H1 (cell line): ENCODE measurements around the gene ADARB2. TPM values are rescaled to one million over a fixed set of nuclear protein-coding genes. Genes with fewer than 3 reads are reported as not detected.

Experiments used
- CTCF ChIA-PET: fragments of 300-600 bp; sonication (Branson Sonifier 250); formaldehyde crosslinking; loops from one replicate; lab custom pipeline; 2021; ENCODE audit not compliant: partially characterized antibody; lab: Charles Lee
- POLR2A ChIA-PET: fragments of 300-600 bp; sonication (Branson Sonifier 250); formaldehyde crosslinking; loops from one replicate; lab custom pipeline; 2021; ENCODE audit warnings: inconsistent platforms; ENCODE audit not compliant: partially characterized antibody; lab: Charles Lee
- DNase-seq, 2 experiments: peaks; one replicate each; pipeline versions ENCODE4 v3.0.0 to v3.0.0-alpha.2; 2010 to 2022; ENCODE audit warnings: low spot score in 2 of 2, low read depth in 1 of 2, mixed read lengths in 1 of 2
- FAIRE-seq: peaks from 2 replicates; lab custom pipeline; 2011; peaks lifted over from hg19 to GRCh38; lab: Jason Lieb, UNC
- H2AFZ ChIP-seq: 2 replicates; pipeline ENCODE4 v1.8.1; 2012; ENCODE audit warnings: low read length, inconsistent platforms
- H2AK5ac ChIP-seq: 2 replicates; pipeline ENCODE4 v1.6.1; 2013; ENCODE audit warnings: low read depth, low read length
- H2BK120ac ChIP-seq: replicated peaks from 2 replicates; pipeline ENCODE3; 2013; ENCODE audit warnings: low read depth, low read length, inconsistent platforms
- H2BK12ac ChIP-seq: 2 replicates; pipeline ENCODE4 v1.6.1; 2013; ENCODE audit warnings: low read depth, low read length
- H2BK15ac ChIP-seq: 2 replicates; pipeline ENCODE4 v1.6.1; 2013; ENCODE audit warnings: low read length
- H2BK20ac ChIP-seq: 2 replicates; pipeline ENCODE4 v1.6.1; 2013; ENCODE audit warnings: low read length
- H2BK5ac ChIP-seq: 2 replicates; pipeline ENCODE4 v1.6.1; 2013; ENCODE audit warnings: low read depth, low read length
- H3K14ac ChIP-seq: 2 replicates; pipeline ENCODE4 v1.6.1; 2013; ENCODE audit warnings: inconsistent platforms; ENCODE audit not compliant: insufficient read length
- H3K18ac ChIP-seq: 2 replicates; pipeline ENCODE4 v1.6.1; 2013; ENCODE audit warnings: low read length; ENCODE audit errors: extremely low read depth
- H3K23ac ChIP-seq: 2 replicates; pipeline ENCODE4 v1.6.1; 2013; ENCODE audit warnings: inconsistent platforms; ENCODE audit not compliant: insufficient read length
- H3K23me2 ChIP-seq: 2 replicates; pipeline ENCODE4 v1.6.1; 2013; ENCODE audit warnings: low read depth, low read length
- H3K27ac ChIP-seq: 2 replicates; pipeline ENCODE4 v1.6.1; 2011; ENCODE audit warnings: low read depth, low read length, inconsistent platforms
- H3K27me3 ChIP-seq, 4 experiments: replicated peaks in 1 of 4; 1 replicate in 1 of 4; 2 replicates in 3 of 4; pipeline versions ENCODE4 v1.6.1 to v1.8.1; 2011 to 2013; ENCODE audit warnings: low read length in 3 of 4, mild to moderate bottlenecking in 3 of 4, inconsistent platforms in 2 of 4, mixed read lengths in 2 of 4, moderate library complexity in 1 of 4; ENCODE audit not compliant: control insufficient read depth in 3 of 4, insufficient read depth in 3 of 4; ENCODE audit errors: extremely low read depth in 1 of 4
- H3K36me3 ChIP-seq, 4 experiments: 2 replicates each; pipeline versions ENCODE4 v1.6.1 to v1.8.1; 2011 to 2013; ENCODE audit warnings: mild to moderate bottlenecking in 4 of 4, low read length in 3 of 4, moderate library complexity in 2 of 4, control low read depth in 1 of 4, inconsistent platforms in 1 of 4; ENCODE audit not compliant: insufficient read depth in 4 of 4, control insufficient read depth in 2 of 4
- H3K4ac ChIP-seq: replicated peaks from 2 replicates; pipeline ENCODE3; 2013; ENCODE audit warnings: low read length, low read depth, mixed read lengths, inconsistent platforms; ENCODE audit not compliant: insufficient read length
- H3K4me1 ChIP-seq, 4 experiments: replicated peaks in 1 of 4; 1 replicate in 1 of 4; 2 replicates in 3 of 4; pipeline versions ENCODE4 v1.6.1 to v1.8.1; 2011 to 2013; ENCODE audit warnings: low read length in 3 of 4, inconsistent platforms in 2 of 4, mixed read lengths in 1 of 4; ENCODE audit not compliant: insufficient read depth in 4 of 4, control insufficient read depth in 3 of 4
- H3K4me2 ChIP-seq, 2 experiments: 2 replicates each; pipeline versions ENCODE4 v1.6.1 to v1.8.1; 2011 to 2013; ENCODE audit warnings: low read depth in 2 of 2, low read length in 2 of 2, control low read depth in 1 of 2, inconsistent platforms in 1 of 2, mild to moderate bottlenecking in 1 of 2; ENCODE audit not compliant: insufficient read depth in 1 of 2
- H3K4me3 ChIP-seq, 4 experiments: fragments of 200-600, 300-600 bp in 1 of 4; sonication (generic), shearing (Covaris generic), sonication (Bioruptor Twin) in 1 of 4; 2 replicates each; pipeline versions ENCODE4 v1.5.1 to v1.8.1; 2011 to 2016; ENCODE audit warnings: low read length in 4 of 4, low read depth in 3 of 4, control low read depth in 2 of 4, inconsistent platforms in 2 of 4, mild to moderate bottlenecking in 2 of 4, mixed read lengths in 1 of 4, moderate library complexity in 1 of 4; ENCODE audit not compliant: insufficient read depth in 2 of 4; ENCODE audit errors: extremely low read depth in 1 of 4
- H3K56ac ChIP-seq: replicated peaks from 2 replicates; pipeline ENCODE3; 2013; ENCODE audit warnings: low read depth, mild to moderate bottlenecking, mixed read lengths, low read length, inconsistent platforms; ENCODE audit not compliant: insufficient read length
- H3K79me1 ChIP-seq: 2 replicates; pipeline ENCODE4 v1.6.1; 2013; ENCODE audit warnings: low read depth, low read length, control low read depth
- H3K79me2 ChIP-seq, 2 experiments: 2 replicates each; pipeline versions ENCODE4 v1.6.1 to v1.8.1; 2012 to 2013; ENCODE audit warnings: low read length in 2 of 2, mild to moderate bottlenecking in 2 of 2, inconsistent platforms in 1 of 2; ENCODE audit not compliant: insufficient read depth in 2 of 2, control insufficient read depth in 1 of 2
- H3K9ac ChIP-seq, 4 experiments: replicated peaks in 1 of 4; 1 replicate in 1 of 4; 2 replicates in 3 of 4; pipeline versions ENCODE4 v1.6.1 to v1.8.1; 2011 to 2013; ENCODE audit warnings: low read depth in 3 of 4, low read length in 3 of 4, control low read depth in 2 of 4, mild to moderate bottlenecking in 2 of 4, moderate library complexity in 2 of 4, inconsistent platforms in 1 of 4; ENCODE audit errors: extremely low read depth in 1 of 4
- H3K9me3 ChIP-seq, 2 experiments: 2 replicates each; pipeline versions ENCODE4 v1.6.1 to v1.8.1; 2012 to 2013; ENCODE audit warnings: mild to moderate bottlenecking in 2 of 2, moderate library complexity in 2 of 2, control low read depth in 1 of 2, inconsistent platforms in 1 of 2, low read depth in 1 of 2, low read length in 1 of 2, mixed read lengths in 1 of 2; ENCODE audit not compliant: insufficient read depth in 2 of 2
- H4K20me1 ChIP-seq, 2 experiments: replicated peaks in 1 of 2; 2 replicates each; pipeline versions ENCODE3 to v1.8.1; 2011 to 2013; ENCODE audit warnings: inconsistent platforms in 2 of 2, low read length in 2 of 2, mild to moderate bottlenecking in 1 of 2; ENCODE audit not compliant: insufficient read depth in 2 of 2, control insufficient read depth in 1 of 2
- H4K5ac ChIP-seq: 2 replicates; pipeline ENCODE4 v1.6.1; 2013; ENCODE audit warnings: low read length, low read depth, mixed read lengths, inconsistent platforms; ENCODE audit not compliant: insufficient read length
- H4K8ac ChIP-seq: 2 replicates; pipeline ENCODE4 v1.8.0; 2013; ENCODE audit warnings: mild to moderate bottlenecking, moderate library complexity, low read length, inconsistent platforms; ENCODE audit not compliant: insufficient read depth; ENCODE audit errors: extremely low read depth
- H4K91ac ChIP-seq: replicated peaks from 2 replicates; pipeline ENCODE3; 2013; ENCODE audit warnings: low read length, mixed read lengths, inconsistent platforms; ENCODE audit not compliant: insufficient read length
- ASH2L ChIP-seq: fragments of 200-600, 300-600 bp; sonication (generic); IDR thresholded peaks from one replicate; pipeline ENCODE4 v1.7.1; 2017; ENCODE audit warnings: low read length
- ATF2 ChIP-seq: IDR thresholded peaks from 2 replicates; pipeline ENCODE4 v1.6.1; 2012; ENCODE audit warnings: low read length, inconsistent platforms
- BACH1 ChIP-seq: IDR thresholded peaks from 2 replicates; pipeline ENCODE4 v1.6.1; 2012; ENCODE audit warnings: low read length, improper control_type of control experiment
- CHD2 ChIP-seq: IDR thresholded peaks from 2 replicates; pipeline ENCODE4 v1.6.1; 2012; ENCODE audit warnings: low read length, improper control_type of control experiment
- EGR1 ChIP-seq: IDR thresholded peaks from 2 replicates; pipeline ENCODE4 v1.6.1; 2011; ENCODE audit warnings: low read depth, low read length, borderline replicate concordance
- EZH2 ChIP-seq: fragments of 200-600 bp; sonication (generic); IDR thresholded peaks from 2 replicates; pipeline ENCODE4 v1.7.1; 2012; ENCODE audit warnings: low read depth, mild to moderate bottlenecking, moderate library complexity, low read length, inconsistent platforms; ENCODE audit not compliant: severe bottlenecking
- KDM1A ChIP-seq: fragments of 200-600, 300-600 bp; sonication (generic); IDR thresholded peaks from 2 replicates; pipeline ENCODE4 v1.7.1; 2016; ENCODE audit warnings: mild to moderate bottlenecking, low read length, borderline replicate concordance
- KDM4A ChIP-seq: IDR thresholded peaks from one replicate; pipeline ENCODE4 v1.7.1; 2012; ENCODE audit warnings: low read depth, mild to moderate bottlenecking, moderate library complexity, low read length, inconsistent platforms; ENCODE audit not compliant: severe bottlenecking
- SIRT6 ChIP-seq: IDR thresholded peaks from one replicate; pipeline ENCODE4 v1.7.1; 2012; ENCODE audit warnings: low read length, inconsistent platforms
- TAF1 ChIP-seq: IDR thresholded peaks from 2 replicates; pipeline ENCODE4 v1.6.1; 2011; ENCODE audit warnings: mild to moderate bottlenecking, low read depth, low read length
- USF2 ChIP-seq: IDR thresholded peaks from 2 replicates; pipeline ENCODE4 v1.6.1; 2011; ENCODE audit warnings: low read length, improper control_type of control experiment
- WGBS, 2 experiments: shearing (Covaris generic) in 1 of 2; methylation state at CpG; one replicate each; pipeline versions ENCODE4 v1.1.6 to v1.1.7; 2013 to 2015; ENCODE audit warnings: low lambda C conversion rate in 2 of 2, mixed read lengths in 2 of 2, inconsistent platforms in 1 of 2, low coverage in 1 of 2, missing lambda C conversion rate in 1 of 2; ENCODE audit not compliant: insufficient replicate concordance in 2 of 2, insufficient coverage in 1 of 2, insufficient read length in 1 of 2; ENCODE audit errors: extremely low coverage in 1 of 2, missing lambda C conversion rate in 1 of 2; 5-methylcytosine and 5-hydroxymethylcytosine counted together
- polyA plus RNA-seq, 7 experiments: library from polyadenylated mRNA; depleted of rRNA in 3 of 7; stranded (reverse) in 5 of 7; unstranded in 2 of 7; fragments of >200 nt in 5 of 7; fragments of 200-250 nt in 2 of 7; gene quantifications; 1 replicate in 5 of 7; 2 replicates in 1 of 7; 4 replicates in 1 of 7; pipeline versions ENCODE4 v1.2.1 to v1.2.3, GENCODE V29; 2011 to 2013; ENCODE audit warnings: missing spikeins in 2 of 7, mixed read lengths in 2 of 7
- total RNA-seq: library from RNA; stranded (reverse); fragmentation: NEBNext Ultra II Directional; extraction: Animal tissue kit (Norgen Biotek cat#: 25700); gene quantifications from 2 replicates; pipeline ENCODE4 v1.2.1, GENCODE V29; 2021

ADARB2 gene
- total and polyA plus RNA-seq, 2 of the 8 experiments (the other 6 are each of a cell fraction or from before 2014, with no cell fraction given), result 2.2 to 2.8 TPM

DNA sequence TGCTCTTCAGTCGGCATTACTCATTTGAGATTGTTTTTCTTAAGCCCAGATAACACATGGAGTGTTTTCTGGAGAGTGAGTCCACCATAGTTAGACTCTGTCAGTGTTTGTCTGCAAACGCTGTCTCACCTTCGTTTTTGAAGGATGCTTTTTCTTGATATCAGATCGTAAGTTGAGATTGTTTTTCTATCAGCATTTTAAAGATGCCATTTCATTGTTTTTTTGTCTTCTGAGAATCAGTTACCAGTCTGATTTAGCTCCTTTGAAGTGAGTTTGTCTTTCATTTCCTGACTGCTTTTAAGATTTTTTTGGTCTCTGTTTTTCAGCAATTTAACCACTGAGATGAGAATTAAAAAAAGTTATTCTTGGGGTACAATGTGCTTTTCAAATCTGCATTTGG lies 543.8 kb downstream of the ADARB2 start:
- no peak overlapping the region for H4K5ac ChIP-seq
- no peak overlapping the region for H3K9ac ChIP-seq
- no peak overlapping the region for H3K18ac ChIP-seq
- no peak overlapping the region for H2BK12ac ChIP-seq
- no peak overlapping the region for H2BK15ac ChIP-seq
- H3K56ac ChIP-seq, result no peak overlapping the region
- ChIA-PET POLR2A (interaction anchor here (1.1 kb wide), 1 partner anchor 34 kb away, joined by 3 read pairs; no protein-coding TSS in a partner anchor), CTCF (interaction anchor here (1.3 to 1.6 kb wide), 2 partner anchors 15 to 210 kb away, joined by 3 to 4 read pairs; no protein-coding TSS in a partner anchor)
- H3K4me2 ChIP-seq, result no peak overlapping the region
- no peaks in the 10 kb centered on the region for H3K36me3 ChIP-seq
- H3K14ac ChIP-seq, result no peak overlapping the region
- no peak overlapping the region for H2AFZ ChIP-seq
- H3K23ac ChIP-seq, result no peak overlapping the region
- no peak overlapping the region for H2BK5ac ChIP-seq
- no peak overlapping the region for H2BK120ac ChIP-seq
- no peak overlapping the region for H3K4ac ChIP-seq
- 80% methylated on average over 4 of the region's 4 CpGs; no CpG with 5 or more reads in 1 of the 2 experiments for WGBS, 2 experiments
- peaks cover 0 to 2% (median 0%) of the 10 kb centered on the region in 4 experiments; a peak in 3 of 7 replicates for H3K27me3 ChIP-seq
- 0 out of 2 replicates have a peak, but pooled peaks cover 2% of the 10 kb centered on the region for H3K23me2 ChIP-seq
- H3K27ac ChIP-seq, result no peak overlapping the region
- no peaks in the 10 kb centered on the region for H3K79me2 ChIP-seq
- H4K20me1 ChIP-seq, result no peaks in the 10 kb centered on the region
- H4K91ac ChIP-seq, result no peak overlapping the region
- H2AK5ac ChIP-seq, result no peak overlapping the region
- H3K4me3 ChIP-seq, result no peak overlapping the region
- H2BK20ac ChIP-seq, result no peak overlapping the region
- H4K8ac ChIP-seq, result no peak overlapping the region
- H3K9me3 ChIP-seq, result no peaks in the 10 kb centered on the region
- no peaks in the 10 kb centered on the region for H3K79me1 ChIP-seq
- DNase-seq (no peak), FAIRE-seq (no peak)
- peaks cover 7 to 10% (median 9%) of the 10 kb centered on the region in 4 experiments; a peak in 5 of 7 replicates for H3K4me1 ChIP-seq
- no peak for TF ChIP-seq ASH2L
- no peak for TF ChIP-seq EZH2
- TF ChIP-seq ATF2, result no peak
- TF ChIP-seq SIRT6, result no peak
- no peak for TF ChIP-seq KDM1A
- TF ChIP-seq KDM4A, result no peak
- no peak for TF ChIP-seq EGR1
- no peak for TF ChIP-seq USF2
- TF ChIP-seq BACH1, result no peak
- no peak for TF ChIP-seq CHD2
- TF ChIP-seq TAF1, result no peak
